GM23338 (cell line): ENCODE results near the gene ZNF444. TPM values are rescaled to one million over a fixed set of nuclear protein-coding genes. Genes with fewer than 3 reads are reported as not detected.

Experiments
- ATAC-seq: fragments of 200-7000 bp; cut with Tn5 transposase; 3 replicates; pipeline ENCODE4 v1.9.1; 2020
- DNase-seq: peaks from one replicate; pipeline ENCODE4 v3.0.0-alpha.2; 2015; ENCODE audit warnings: low spot score
- H2AFZ ChIP-seq: fragments of 200-600 bp; sonication (generic); 2 replicates; pipeline ENCODE4 v1.8.0; 2016; ENCODE audit warnings: antibody characterized with exemption, mild to moderate bottlenecking, moderate library complexity
- H3F3A ChIP-seq: fragments of 200-600 bp; sonication (generic); replicated peaks from 2 replicates; pipeline ENCODE4 v1.8.0; 2017; ENCODE audit warnings: antibody characterized with exemption, mixed run types, low read depth
- H3K27ac ChIP-seq: fragments of 200-600 bp; sonication (generic); 2 replicates; pipeline ENCODE4 v1.6.1; 2016; ENCODE audit warnings: low read depth
- H3K27me3 ChIP-seq: fragments of 200-600 bp; sonication (generic); 2 replicates; pipeline ENCODE4 v1.8.0; 2016; ENCODE audit warnings: mild to moderate bottlenecking, mixed run types, moderate library complexity; ENCODE audit not compliant: insufficient read depth
- H3K36me3 ChIP-seq: fragments of 200-600 bp; sonication (generic); 2 replicates; pipeline ENCODE4 v1.8.0; 2016; ENCODE audit warnings: mild to moderate bottlenecking; ENCODE audit not compliant: insufficient read depth
- H3K4me1 ChIP-seq: fragments of 200-600 bp; sonication (generic); 2 replicates; pipeline ENCODE4 v1.8.0; 2016; ENCODE audit warnings: mild to moderate bottlenecking, moderate library complexity; ENCODE audit not compliant: insufficient read depth
- H3K4me2 ChIP-seq: fragments of 200-600 bp; sonication (generic); 2 replicates; pipeline ENCODE4 v1.7.1; 2017; ENCODE audit warnings: mixed run types
- H3K4me3 ChIP-seq: fragments of 200-600 bp; sonication (generic); 2 replicates; pipeline ENCODE4 v1.6.1; 2016; ENCODE audit warnings: mixed run types
- H3K79me2 ChIP-seq: fragments of 200-600 bp; sonication (generic); replicated peaks from 2 replicates; pipeline ENCODE4 v1.8.0; 2017; ENCODE audit warnings: mild to moderate bottlenecking; ENCODE audit not compliant: insufficient read depth
- H3K9me2 ChIP-seq: fragments of 200-600 bp; sonication (generic); 2 replicates; pipeline ENCODE4 v1.8.0; 2017; ENCODE audit not compliant: insufficient read depth
- H4K20me1 ChIP-seq: fragments of 200-600 bp; sonication (generic); replicated peaks from 2 replicates; pipeline ENCODE4 v1.8.0; 2017; ENCODE audit warnings: mild to moderate bottlenecking; ENCODE audit not compliant: insufficient read depth
- H3K27ac Mint-ChIP-seq: 2 replicates; pipeline ENCODE4 v1.8.0; 2020; ENCODE audit warnings: inconsistent platforms, mild to moderate bottlenecking, moderate library complexity, mixed read lengths
- H3K27me3 Mint-ChIP-seq: 3 replicates; pipeline ENCODE4 v1.8.0; 2022; ENCODE audit warnings: low read depth, mild to moderate bottlenecking, moderate library complexity, mixed read lengths, inconsistent platforms; ENCODE audit not compliant: insufficient read depth, poor library complexity
- H3K36me3 Mint-ChIP-seq: 3 replicates; pipeline ENCODE4 v1.8.0; 2021; ENCODE audit warnings: low read depth, mild to moderate bottlenecking, inconsistent platforms, moderate library complexity, mixed read lengths
- H3K4me1 Mint-ChIP-seq: 3 replicates; pipeline ENCODE4 v1.8.0; 2020; ENCODE audit warnings: mild to moderate bottlenecking, inconsistent platforms, mixed read lengths
- H3K4me3 Mint-ChIP-seq: 3 replicates; pipeline ENCODE4 v1.8.0; 2021; ENCODE audit warnings: moderate library complexity, mild to moderate bottlenecking, inconsistent platforms, mixed read lengths
- H3K9me3 Mint-ChIP-seq: 3 replicates; pipeline ENCODE4 v1.8.0; 2020; ENCODE audit warnings: moderate library complexity, mild to moderate bottlenecking, inconsistent platforms, mixed read lengths
- CREB1 ChIP-seq: fragments of 250-450 bp; sonication (Bioruptor Pico); IDR thresholded peaks from 2 replicates; pipeline ENCODE4 v1.5.0; 2020; ENCODE audit warnings: low read depth, mild to moderate bottlenecking, moderate library complexity
- CTCF ChIP-seq, 2 experiments: fragments of 200-600 bp in 1 of 2; sonication (generic) in 1 of 2; conservative IDR thresholded peaks; 2 replicates each; pipeline versions ENCODE4 v1.5.1 to v1.6.1; 2016 to 2017; ENCODE audit warnings: antibody characterized with exemption in 2 of 2, low read depth in 2 of 2, mild to moderate bottlenecking in 2 of 2, moderate library complexity in 1 of 2
- EZH2phosphoT487 ChIP-seq: fragments of 200-600 bp; sonication (generic); IDR thresholded peaks from one replicate; pipeline ENCODE4 v1.8.1; 2018; ENCODE audit warnings: antibody characterized with exemption; ENCODE audit not compliant: unreplicated experiment
- JUNB ChIP-seq: IDR thresholded peaks from one replicate; pipeline ENCODE4 v1.6.1; 2016; ENCODE audit warnings: antibody characterized with exemption; ENCODE audit not compliant: unreplicated experiment
- NANOG ChIP-seq: IDR thresholded peaks from 2 replicates; pipeline ENCODE4 v1.6.1; 2016; ENCODE audit warnings: antibody characterized with exemption, borderline replicate concordance
- STAT1 ChIP-seq: IDR thresholded peaks from one replicate; pipeline ENCODE4 v1.6.1; 2016; ENCODE audit warnings: antibody characterized with exemption; ENCODE audit not compliant: unreplicated experiment
- ZNF331 ChIP-seq: fragments of 250-450 bp; sonication (Bioruptor Pico); IDR thresholded peaks from 2 replicates; pipeline ENCODE4 v1.5.0; 2020; ENCODE audit warnings: low read depth, mild to moderate bottlenecking, moderate library complexity
- polyA plus RNA-seq: library from polyadenylated mRNA; unstranded; fragments of >200 nt; fragmentation: Nextera tagmentation; extraction: Ambion mirVana; gene quantifications from 2 replicates; pipeline ENCODE4 v1.2.1, GENCODE V29; 2016
- total RNA-seq: library from RNA; depleted of rRNA; stranded (reverse); fragments of >200 nt; shearing (Covaris generic); gene quantifications from 2 replicates; pipeline ENCODE4 v1.2.3, GENCODE V29; 2014
- TF ChIP-seq, protein P1 (sequence below): IDR thresholded peaks from 2 replicates; pipeline ENCODE4 v1.6.1; 2016; ENCODE audit warnings: antibody characterized with exemption
- TF ChIP-seq, protein P2 (sequence below): IDR thresholded peaks from one replicate; pipeline ENCODE4 v1.6.1; 2018; ENCODE audit warnings: antibody characterized with exemption; ENCODE audit not compliant: unreplicated experiment

ZNF444 gene
- total and polyA plus RNA-seq, 2 experiments from 2014 or later = 25.1 to 58.5 TPM

DNA sequence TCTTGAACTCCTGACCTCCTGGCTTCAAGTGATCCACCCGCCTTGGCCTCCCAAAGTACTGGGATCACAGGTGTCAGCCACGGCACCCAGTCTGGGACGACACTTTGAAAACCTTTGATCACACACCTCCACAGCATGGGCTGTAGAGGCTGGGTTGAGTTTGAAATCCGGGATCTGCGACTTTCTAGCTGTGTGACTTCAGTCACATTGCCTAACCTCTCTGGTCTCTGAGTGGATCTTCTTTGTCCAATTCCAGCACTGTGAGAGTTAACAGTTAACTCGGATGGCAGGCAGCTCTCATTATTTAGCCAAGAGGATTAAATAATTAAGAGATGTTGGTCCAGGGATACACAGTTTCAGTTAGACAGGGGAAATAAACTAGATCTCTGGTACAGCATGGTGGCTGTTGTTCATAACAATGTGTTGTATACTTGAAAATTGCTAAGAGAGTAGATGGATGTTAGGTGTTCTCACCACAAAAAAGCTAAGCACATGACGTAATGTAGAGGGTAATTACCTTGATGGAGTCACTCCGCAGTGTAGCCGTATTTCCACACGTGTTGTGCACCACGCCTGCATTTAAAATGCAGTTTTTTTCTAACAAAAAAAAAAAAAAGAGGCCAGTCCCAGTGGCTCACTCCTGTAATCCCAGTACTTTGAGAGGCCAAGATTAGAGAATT is 36.6 kb downstream of the ZNF444 start:
- H3K27me3 Mint-ChIP-seq = peaks cover 7% of the 10 kb centered on the region
- no peaks in the 10 kb centered on the region for H4K20me1 ChIP-seq
- DNase-seq (no peak), ATAC-seq (no peak)
- H3K4me2 ChIP-seq = no peak overlapping the region
- no peak overlapping the region for H3K27ac ChIP-seq
- H3K27ac Mint-ChIP-seq = no peak overlapping the region
- H3K4me3 ChIP-seq = no peak overlapping the region
- no peaks in the 10 kb centered on the region for H3K27me3 ChIP-seq
- H3K4me3 Mint-ChIP-seq = no peak overlapping the region
- H3K9me2 ChIP-seq = no peaks in the 10 kb centered on the region
- H3F3A ChIP-seq = no peaks in the 10 kb centered on the region
- no peaks in the 10 kb centered on the region for H3K36me3 ChIP-seq
- no peak overlapping the region for H2AFZ ChIP-seq
- H3K79me2 ChIP-seq = no peaks in the 10 kb centered on the region
- peaks cover 7% of the 10 kb centered on the region for H3K4me1 Mint-ChIP-seq
- no peaks in the 10 kb centered on the region; the same call in 2 of the 3 replicates for H3K36me3 Mint-ChIP-seq
- no peaks in the 10 kb centered on the region for H3K4me1 ChIP-seq
- H3K9me3 Mint-ChIP-seq = no peaks in the 10 kb centered on the region; the same call in 2 of the 3 replicates
- TF ChIP-seq, protein P1, sequence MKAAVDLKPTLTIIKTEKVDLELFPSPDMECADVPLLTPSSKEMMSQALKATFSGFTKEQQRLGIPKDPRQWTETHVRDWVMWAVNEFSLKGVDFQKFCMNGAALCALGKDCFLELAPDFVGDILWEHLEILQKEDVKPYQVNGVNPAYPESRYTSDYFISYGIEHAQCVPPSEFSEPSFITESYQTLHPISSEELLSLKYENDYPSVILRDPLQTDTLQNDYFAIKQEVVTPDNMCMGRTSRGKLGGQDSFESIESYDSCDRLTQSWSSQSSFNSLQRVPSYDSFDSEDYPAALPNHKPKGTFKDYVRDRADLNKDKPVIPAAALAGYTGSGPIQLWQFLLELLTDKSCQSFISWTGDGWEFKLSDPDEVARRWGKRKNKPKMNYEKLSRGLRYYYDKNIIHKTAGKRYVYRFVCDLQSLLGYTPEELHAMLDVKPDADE = no peak
- TF ChIP-seq ZNF331 (CRISPR knock-in tag) (no peak), STAT1 (no peak), NANOG (no peak), JUNB (no peak), EZH2phosphoT487 (no peak), CTCF (conservative IDR thresholded peaks at IDR 0.05; ENCODE audit: low read depth in 2 of 2) (no peak)

DNA sequence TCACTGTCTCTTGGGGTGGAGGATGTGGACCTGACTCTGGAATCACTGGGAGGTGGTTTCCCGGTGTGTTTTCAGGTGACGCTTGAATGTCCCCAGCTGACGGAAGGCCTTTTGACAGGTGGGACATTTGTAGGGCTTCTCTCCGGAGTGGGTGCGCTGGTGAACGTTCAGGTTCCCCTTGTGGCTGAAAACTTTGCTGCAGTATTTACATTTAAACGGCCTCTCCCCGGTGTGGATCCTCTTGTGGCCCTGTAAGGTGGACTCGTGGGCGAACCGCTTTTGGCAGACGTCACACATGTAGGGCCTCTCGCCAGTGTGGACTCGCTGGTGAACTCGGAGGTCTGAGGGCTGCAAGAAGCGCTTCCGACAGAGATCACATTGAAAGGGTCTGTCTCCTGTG is 48.7 kb downstream of the ZNF444 start:
- no peaks in the 10 kb centered on the region for H3K36me3 Mint-ChIP-seq
- no peak overlapping the region for H3K27ac Mint-ChIP-seq
- TF ChIP-seq, protein P2, sequence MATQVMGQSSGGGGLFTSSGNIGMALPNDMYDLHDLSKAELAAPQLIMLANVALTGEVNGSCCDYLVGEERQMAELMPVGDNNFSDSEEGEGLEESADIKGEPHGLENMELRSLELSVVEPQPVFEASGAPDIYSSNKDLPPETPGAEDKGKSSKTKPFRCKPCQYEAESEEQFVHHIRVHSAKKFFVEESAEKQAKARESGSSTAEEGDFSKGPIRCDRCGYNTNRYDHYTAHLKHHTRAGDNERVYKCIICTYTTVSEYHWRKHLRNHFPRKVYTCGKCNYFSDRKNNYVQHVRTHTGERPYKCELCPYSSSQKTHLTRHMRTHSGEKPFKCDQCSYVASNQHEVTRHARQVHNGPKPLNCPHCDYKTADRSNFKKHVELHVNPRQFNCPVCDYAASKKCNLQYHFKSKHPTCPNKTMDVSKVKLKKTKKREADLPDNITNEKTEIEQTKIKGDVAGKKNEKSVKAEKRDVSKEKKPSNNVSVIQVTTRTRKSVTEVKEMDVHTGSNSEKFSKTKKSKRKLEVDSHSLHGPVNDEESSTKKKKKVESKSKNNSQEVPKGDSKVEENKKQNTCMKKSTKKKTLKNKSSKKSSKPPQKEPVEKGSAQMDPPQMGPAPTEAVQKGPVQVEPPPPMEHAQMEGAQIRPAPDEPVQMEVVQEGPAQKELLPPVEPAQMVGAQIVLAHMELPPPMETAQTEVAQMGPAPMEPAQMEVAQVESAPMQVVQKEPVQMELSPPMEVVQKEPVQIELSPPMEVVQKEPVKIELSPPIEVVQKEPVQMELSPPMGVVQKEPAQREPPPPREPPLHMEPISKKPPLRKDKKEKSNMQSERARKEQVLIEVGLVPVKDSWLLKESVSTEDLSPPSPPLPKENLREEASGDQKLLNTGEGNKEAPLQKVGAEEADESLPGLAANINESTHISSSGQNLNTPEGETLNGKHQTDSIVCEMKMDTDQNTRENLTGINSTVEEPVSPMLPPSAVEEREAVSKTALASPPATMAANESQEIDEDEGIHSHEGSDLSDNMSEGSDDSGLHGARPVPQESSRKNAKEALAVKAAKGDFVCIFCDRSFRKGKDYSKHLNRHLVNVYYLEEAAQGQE = no peak
- TF ChIP-seq CREB1 (CRISPR knock-in tag) (no peak), CTCF (conservative IDR thresholded peaks at IDR 0.05; ENCODE audit: low read depth in 2 of 2) (peak in 1 of 2 experiments; percentile 23; a peak in 1 of 4 replicates)

More for the DNA sequence above, 48.7 kb downstream of the ZNF444 start:
- DNase-seq = peak; percentile 56
- peaks cover 2% of the 10 kb centered on the region; the same call in 1 of the 3 replicates for H3K9me3 Mint-ChIP-seq
- H3K36me3 ChIP-seq = no peaks in the 10 kb centered on the region
- H2AFZ ChIP-seq = no peak overlapping the region
- H3K27ac ChIP-seq = no peak overlapping the region
- H3K27me3 ChIP-seq = no peaks in the 10 kb centered on the region
- H3K4me3 Mint-ChIP-seq = no peak overlapping the region
- H3K27me3 Mint-ChIP-seq = peaks cover 17% of the 10 kb centered on the region
- H3K4me2 ChIP-seq = no peak overlapping the region
- H3F3A ChIP-seq = no peaks in the 10 kb centered on the region
- no peaks in the 10 kb centered on the region for H4K20me1 ChIP-seq
- ATAC-seq = peak; percentile 65
- H3K79me2 ChIP-seq = no peaks in the 10 kb centered on the region
- no peaks in the 10 kb centered on the region for H3K9me2 ChIP-seq
- H3K4me1 ChIP-seq = no peaks in the 10 kb centered on the region
- H3K4me3 ChIP-seq = no peak overlapping the region
- H3K4me1 Mint-ChIP-seq = no peaks in the 10 kb centered on the region
